ENCODE results near the gene ABCG1.

The ABCG1 gene

GRCh38 chr21:42232176-42232825 is 13.4 kb downstream of the ABCG1 start:
- ATAC-seq (no peak), DNase-seq (no peak)

GRCh38 chr21:42233067-42233961 is 14.4 kb downstream of the ABCG1 start:
- ATAC-seq (peak; percentile 80), DNase-seq (peak; percentile 81)

GRCh38 chr21:42234041-42234440 is 15.1 kb downstream of the ABCG1 start:
- DNase-seq (no peak), ATAC-seq (no peak)

- peak; percentile 46 for ATAC-seq
These were observed 15.7 kb downstream of the ABCG1 start for GRCh38 chr21:42234464-42235241.

GRCh38 chr21:42235593-42235992 is 16.7 kb downstream of the ABCG1 start:
- no peak for DNase-seq
- ATAC-seq = no peak

More at GRCh38 chr21:42234464-42235241, 15.7 kb downstream of the ABCG1 start:
- DNase-seq = peak; percentile 85

DNA sequence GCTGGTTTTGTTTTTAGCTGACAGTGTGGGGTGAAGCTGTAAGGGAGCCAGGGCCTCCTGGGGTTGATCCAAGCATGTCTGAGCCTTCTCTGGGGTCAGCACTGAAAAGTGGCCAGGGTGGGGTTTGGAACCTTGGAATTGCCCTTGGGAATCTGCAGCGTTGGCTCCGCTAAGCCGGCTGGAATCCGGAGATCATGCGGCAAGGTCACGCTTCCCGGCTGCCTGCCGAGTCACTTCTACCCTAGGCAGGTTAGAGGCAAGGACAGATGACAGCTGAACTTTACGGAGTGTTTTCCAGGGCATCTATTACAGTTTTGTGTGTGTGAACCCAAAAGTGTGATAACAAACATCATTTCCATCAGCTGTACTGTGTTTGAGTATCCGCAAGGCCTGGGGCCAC is 17.1 kb downstream of the ABCG1 start:
- ATAC-seq (no peak), DNase-seq (no peak)

GRCh38 chr21:42236693-42237092 is 17.8 kb downstream of the ABCG1 start:
- DNase-seq (no peak), ATAC-seq (no peak)

GRCh38 chr21:42237161-42237560 is 18.2 kb downstream of the ABCG1 start:
- no peak for ATAC-seq

GRCh38 chr21:42237577-42237976 is 18.6 kb downstream of the ABCG1 start:
- ATAC-seq (peak; percentile 17), DNase-seq (peak; percentile 57)

More at GRCh38 chr21:42237161-42237560, 18.2 kb downstream of the ABCG1 start:
- DNase-seq = no peak

DNA sequence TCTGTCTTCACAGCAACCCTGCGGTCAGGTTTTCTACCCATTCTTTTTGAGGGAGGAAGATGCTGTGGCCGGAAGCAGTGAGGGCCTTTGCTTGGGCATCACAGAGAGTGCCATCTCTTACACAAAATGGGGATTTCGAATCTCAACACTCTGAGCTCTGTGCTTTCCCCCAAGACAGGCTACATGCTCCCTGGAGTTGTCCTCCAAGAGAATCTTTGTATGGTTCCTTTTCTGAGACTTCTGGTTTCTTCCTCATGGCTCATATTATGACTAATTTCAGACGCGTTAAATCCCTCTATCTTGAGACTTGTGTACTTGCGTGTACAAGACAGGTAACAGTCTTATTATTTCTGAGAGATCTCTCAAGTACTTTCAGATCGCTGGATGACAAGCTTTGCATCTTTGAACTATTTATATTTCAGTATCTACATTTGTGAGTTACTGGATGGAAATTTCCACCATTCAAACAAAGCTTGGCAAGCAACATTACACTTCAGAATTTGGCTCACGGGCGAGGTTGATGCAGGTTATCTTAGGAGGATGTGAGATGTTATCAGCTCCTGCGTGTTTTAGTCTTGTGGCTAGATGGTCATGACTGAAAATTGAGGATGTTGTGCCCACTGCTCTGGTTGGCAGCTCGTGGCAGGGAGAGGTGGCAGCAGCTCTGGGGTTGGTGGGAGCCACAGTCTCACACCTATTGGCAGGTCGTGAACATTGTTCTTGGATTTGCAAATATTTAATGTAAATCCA is 19.4 kb downstream of the ABCG1 start:
- peak; percentile 30 for DNase-seq

GRCh38 chr21:42239556-42239955 is 20.6 kb downstream of the ABCG1 start:
- ATAC-seq (no peak), DNase-seq (no peak)

More for the DNA sequence above, 19.4 kb downstream of the ABCG1 start:
- ATAC-seq = peak; percentile 2

- DNase-seq (no peak), ATAC-seq (no peak)
These were observed 21.0 kb downstream of the ABCG1 start for GRCh38 chr21:42239973-42240372.

DNA sequence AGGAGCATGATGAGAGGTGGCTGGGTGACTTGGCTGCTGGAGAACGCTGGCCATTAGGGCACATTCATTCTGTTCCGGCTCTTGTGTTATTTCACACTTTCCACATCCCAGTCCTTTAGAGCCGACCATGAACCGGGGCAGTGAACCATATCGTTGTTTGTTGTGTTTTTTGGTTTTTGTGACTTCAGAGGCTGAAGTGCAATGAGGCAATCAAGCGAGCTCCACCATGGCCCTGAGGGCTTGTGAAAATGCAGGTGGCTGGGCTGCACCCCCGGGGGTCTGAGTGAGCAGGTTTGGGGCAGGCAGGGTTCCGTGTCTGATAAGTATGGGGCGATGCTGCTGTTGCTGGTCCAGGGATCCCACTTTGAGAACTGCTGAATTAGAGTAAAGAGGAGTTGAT is 23.7 kb downstream of the ABCG1 start:
- ATAC-seq = no peak
- DNase-seq = no peak

GRCh38 chr21:42243026-42243425 is 24.1 kb downstream of the ABCG1 start:
- ATAC-seq (no peak), DNase-seq (no peak)

GRCh38 chr21:42245331-42246193 is 26.6 kb downstream of the ABCG1 start:
- ATAC-seq = peak; percentile 28
- no peak for DNase-seq

GRCh38 chr21:42247716-42248115 is 28.8 kb downstream of the ABCG1 start:
- ATAC-seq (no peak), DNase-seq (no peak)

GRCh38 chr21:42248241-42248640 is 29.3 kb downstream of the ABCG1 start:
- DNase-seq = no peak
- no peak for ATAC-seq

DNA sequence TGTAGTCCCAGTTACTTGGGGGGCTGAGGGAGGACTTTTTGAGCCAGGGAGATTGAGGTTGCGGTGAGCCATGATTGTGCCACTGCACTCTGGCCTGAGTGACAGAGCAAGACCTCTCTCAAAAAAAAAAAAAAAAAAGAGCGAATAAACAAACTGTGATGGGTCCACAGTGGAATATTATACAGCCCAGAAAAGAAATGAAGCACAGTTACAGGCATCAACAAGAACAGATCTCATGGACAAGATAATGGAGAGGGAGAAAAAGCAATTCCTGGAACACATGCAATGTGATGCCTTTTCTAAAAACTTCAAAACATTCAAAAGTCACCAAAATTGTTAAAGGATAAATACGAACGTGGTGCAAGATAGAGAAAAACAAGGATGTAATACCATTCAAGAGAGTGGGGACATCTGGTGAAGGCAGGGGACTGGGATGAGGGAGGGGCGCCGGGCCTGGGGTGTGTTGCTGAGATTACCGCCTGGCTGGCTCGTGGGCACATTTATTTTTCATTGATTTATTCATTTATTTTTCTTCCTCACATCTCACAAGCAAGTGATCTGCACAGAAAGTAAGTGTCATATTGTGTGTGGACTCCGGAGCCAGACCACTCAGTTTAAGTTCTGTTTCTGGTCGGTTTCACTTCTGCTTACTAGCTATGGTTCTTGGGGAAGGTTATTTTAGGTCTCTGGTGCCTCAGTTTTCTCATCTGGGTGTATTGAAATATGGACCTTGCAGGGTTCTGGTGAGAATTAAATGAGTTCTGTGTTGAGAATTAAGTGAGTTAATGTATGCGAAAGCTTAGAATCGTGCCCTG is 30.1 kb downstream of the ABCG1 start:
- DNase-seq = no peak
- ATAC-seq = no peak

DNA sequence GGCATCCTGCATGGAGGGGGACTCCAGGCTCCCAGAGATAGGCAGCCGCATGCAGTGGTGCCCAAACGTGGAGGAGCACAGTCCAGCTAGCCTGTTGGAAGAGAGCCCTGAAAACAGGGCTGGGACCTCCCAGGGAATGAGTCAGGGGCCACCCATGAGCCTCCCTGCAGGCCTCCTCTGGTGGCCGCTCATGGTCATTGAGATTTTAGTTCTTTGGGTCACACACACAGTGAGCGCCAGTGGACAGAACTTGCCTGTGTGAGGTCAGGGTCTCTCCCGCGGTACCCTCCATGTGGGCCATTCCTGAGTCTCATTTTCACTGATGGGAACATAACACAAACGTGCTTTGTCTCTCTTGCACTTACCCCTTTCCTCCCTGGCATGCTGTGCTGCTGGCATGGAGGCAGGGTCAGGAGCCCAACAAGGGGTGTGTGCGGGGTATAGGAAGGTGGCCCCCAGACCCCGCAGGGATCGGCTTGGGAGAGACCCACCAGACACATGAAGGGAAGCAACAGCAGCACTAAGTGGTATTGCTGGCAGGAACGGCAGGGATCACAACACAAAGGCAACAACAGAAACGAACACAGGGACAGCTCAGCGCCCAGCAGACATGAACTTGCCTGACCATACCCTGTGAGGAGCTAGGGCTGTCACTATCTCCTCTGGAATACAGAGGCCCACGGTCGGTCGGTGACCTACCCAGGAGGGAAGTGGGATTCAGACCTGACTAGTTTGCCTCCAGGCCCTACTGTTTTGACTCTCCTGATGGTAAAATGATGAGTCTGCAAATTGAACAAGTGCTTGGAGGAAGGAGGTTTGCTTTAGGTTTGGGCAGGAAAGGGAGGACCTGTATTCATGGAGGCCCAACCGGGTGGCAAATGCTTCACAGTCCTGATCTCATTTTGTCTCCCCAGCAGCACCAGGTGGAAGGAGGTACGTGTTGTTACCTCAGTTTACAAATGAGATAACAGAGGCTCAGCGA is 31.8 kb downstream of the ABCG1 start:
- DNase-seq (no peak), ATAC-seq (no peak)
